GM12875 (cell line): Measurements from ENCODE around the gene ARMC3.

Experiments
- H3K4me3 ChIP-seq: one replicate; pipeline ENCODE4 v1.5.1; 2011; ENCODE audit warnings: low read depth, low read length, control low read depth
- TF ChIP-seq, protein P1 (sequence below): IDR thresholded peaks from 2 replicates; pipeline ENCODE4 v1.5.1; 2011; ENCODE audit warnings: low read depth, mild to moderate bottlenecking, control low read depth, inconsistent platforms, low read length, moderate library complexity, borderline replicate concordance; ENCODE audit not compliant: insufficient read depth

Gene ARMC3

DNA sequence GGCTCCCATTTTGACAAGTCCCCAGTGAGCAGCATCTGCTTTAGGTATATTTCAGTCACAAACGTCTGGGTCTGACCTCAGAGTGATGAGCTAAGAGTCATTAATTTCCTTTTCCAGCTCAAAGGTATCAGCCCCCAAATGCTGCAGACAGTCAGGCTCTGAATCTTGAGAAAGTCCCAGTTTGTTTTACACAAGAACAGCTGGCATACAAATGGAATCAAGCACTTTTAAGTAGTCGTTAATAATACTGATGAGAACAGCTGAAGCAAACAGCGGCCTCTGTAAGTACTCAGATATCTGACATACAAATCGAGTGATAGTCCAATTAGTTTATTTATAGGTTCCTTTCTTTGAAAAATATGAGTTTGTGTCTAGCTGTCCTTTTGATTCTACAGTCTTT, 118.2 kb downstream of the ARMC3 start:
- no peak overlapping the region for H3K4me3 ChIP-seq
- TF ChIP-seq, protein P1, sequence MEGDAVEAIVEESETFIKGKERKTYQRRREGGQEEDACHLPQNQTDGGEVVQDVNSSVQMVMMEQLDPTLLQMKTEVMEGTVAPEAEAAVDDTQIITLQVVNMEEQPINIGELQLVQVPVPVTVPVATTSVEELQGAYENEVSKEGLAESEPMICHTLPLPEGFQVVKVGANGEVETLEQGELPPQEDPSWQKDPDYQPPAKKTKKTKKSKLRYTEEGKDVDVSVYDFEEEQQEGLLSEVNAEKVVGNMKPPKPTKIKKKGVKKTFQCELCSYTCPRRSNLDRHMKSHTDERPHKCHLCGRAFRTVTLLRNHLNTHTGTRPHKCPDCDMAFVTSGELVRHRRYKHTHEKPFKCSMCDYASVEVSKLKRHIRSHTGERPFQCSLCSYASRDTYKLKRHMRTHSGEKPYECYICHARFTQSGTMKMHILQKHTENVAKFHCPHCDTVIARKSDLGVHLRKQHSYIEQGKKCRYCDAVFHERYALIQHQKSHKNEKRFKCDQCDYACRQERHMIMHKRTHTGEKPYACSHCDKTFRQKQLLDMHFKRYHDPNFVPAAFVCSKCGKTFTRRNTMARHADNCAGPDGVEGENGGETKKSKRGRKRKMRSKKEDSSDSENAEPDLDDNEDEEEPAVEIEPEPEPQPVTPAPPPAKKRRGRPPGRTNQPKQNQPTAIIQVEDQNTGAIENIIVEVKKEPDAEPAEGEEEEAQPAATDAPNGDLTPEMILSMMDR: no peak

DNA sequence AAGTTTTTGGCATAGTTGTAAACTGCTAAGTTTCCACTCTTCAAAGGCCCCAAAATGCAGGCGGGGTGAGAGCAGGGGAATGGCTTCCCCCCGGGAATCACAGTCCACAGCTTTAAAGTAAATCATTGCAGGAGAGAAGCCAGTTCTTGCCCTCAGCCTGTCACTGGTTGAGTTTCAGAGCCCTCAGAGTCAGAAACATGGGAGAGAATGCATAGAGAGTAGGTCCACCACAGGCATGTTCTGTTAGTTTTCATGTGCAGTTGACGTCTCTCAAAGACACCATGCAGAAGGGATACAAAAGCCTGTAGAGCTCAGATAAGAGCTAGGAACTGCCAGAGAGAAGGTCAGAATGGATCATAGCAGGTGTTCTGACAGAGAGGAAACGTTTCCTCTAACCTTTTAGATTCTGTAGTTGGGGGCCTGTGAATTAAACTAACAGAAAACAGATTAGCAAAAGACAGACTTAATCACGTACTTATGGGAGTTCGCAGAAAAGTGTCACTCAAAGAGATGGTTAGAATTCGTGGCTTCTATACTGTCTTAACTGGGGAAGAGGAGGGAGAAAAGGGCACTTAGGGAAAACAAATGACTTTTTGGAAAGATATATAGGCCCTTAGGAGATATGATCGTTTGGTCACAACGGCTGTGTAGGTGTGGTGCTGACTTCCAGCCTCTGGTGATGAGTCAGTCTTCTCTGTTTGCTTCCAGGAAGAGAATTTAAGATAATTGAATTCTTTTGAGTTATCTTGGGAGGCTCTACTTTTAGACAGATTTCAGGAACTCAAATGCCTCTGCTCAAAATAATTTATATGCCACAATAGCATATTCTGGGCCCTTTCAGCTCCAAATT, 119.6 kb downstream of the ARMC3 start:
- TF ChIP-seq, protein P1: no peak
- no peak overlapping the region for H3K4me3 ChIP-seq

DNA sequence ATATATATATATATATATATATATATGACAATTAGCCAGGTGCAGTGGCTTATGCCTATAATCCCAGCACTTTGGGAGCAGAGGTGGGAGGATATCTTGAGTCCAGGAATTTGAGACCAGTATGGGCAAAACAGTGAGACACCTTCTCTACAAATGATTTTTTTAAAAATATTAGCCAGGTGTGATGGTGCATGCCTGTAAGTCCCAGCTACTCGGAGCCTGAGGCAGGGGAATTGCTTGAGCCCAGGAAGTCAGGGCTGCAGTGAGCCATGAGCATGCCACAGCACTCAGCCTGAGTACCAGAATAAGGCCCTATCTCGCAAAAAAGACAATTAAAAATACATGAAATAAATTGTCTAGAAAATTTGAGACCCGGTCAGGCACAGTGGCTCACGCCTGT, 120.3 kb downstream of the ARMC3 start:
- TF ChIP-seq, protein P1: no peak
- no peak overlapping the region for H3K4me3 ChIP-seq

DNA sequence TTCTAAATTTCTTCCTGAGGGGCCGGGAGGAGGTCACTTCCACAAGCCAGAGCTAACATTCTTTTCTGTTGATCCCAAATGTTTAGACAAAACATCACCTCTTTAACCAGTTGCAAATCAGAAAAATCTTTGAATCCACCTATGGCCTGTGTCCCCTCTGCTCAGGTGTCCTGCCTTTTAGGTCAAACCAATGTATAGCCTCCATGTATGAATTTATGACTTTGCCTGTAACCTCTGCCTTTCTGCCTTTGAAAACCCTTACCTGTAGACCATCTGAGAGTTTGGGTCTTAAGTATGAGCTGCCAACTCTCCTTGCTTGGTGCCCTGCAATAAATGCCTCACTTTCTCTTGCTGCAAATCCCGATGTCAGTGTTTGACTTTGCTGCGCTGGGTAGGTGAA, 123.4 kb downstream of the ARMC3 start:
- no peak overlapping the region for H3K4me3 ChIP-seq
- TF ChIP-seq, protein P1: no peak

DNA sequence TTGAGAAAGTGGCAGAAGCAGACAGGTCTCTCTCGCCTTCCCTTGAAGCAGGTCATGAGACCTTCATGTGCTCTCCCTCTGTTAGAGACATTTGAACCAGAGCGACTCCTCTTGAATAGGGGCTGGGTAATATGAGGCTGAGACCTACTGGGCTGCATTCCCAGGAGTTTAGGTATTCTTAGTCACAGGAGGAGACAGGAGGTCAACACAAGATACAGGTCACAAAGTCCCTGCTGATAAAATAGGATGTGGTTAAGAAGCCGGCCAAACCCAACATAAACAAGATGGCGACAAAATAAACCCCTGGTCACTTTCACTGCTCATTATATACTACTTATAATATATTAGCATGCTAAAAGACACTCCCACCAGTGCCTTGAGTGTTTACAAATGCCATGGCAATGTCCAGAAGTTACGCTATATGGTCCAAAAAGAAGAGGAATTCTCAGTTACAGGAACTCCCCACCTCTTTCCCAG, 124.0 kb downstream of the ARMC3 start:
- H3K4me3 ChIP-seq: no peak overlapping the region
- TF ChIP-seq, protein P1: no peak

DNA sequence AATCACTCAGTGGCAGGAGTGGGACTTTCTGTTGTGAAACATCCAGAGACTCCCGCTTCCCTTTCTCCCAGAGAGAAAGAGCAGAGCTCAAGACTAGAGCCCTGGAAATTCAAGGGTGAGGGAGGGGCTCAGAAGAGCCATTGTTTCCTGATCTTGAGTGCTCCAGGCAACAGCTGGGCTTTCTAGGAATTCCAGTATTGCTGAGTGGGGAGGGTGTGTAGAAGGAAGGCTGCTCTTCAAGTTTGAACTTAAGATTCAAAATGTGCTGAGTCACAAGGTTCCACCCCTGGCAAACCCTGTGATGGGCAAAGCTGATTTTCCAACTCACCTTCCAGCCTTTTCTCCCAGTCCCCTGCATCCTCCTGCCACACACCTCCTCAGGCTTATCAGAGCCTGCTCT, 125.2 kb downstream of the ARMC3 start:
- no peak overlapping the region for H3K4me3 ChIP-seq
- TF ChIP-seq, protein P1: no peak

DNA sequence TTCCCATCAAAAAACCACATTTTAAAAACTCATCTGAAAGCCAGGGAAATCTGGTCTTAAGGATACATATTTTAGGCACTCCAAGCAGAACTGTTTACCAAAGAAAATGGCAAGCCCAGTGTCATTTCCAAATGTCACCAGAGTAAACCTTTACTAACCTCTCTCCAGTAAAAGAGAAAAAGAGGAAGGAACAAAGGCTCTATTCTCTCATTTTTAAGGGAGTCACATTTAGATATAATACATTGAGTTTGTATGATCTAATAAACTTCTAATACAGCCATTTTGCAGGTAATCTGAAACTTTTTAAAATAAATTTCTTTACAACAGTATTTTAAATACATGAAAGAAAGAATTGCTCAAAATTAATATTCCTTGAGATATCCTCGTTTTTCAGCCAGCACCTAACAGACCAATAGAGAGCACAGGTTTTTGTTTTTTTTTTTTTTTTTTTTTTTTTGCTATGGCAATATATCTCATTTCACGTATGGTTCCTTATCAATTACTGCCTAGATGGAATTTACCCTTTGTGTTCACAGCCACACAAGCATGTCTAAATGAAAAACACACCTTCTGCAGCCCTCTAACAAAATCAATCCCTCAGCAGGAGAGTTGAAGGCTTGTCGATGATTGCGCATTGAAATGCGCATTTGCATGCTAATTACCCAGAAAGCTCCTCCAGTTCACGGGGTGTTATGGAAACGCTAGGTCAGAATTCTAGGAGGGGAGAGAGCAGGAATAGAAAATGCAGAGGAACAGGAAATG, 127.8 kb downstream of the ARMC3 start:
- TF ChIP-seq, protein P1: no peak
- H3K4me3 ChIP-seq: no peak overlapping the region
